Glutamatergic neuron (in vitro differentiated cells): Measurements from ENCODE around the gene IL31RA. TPM values are rescaled to one million over a fixed set of nuclear protein-coding genes. Genes with fewer than 3 reads are reported as not detected.
"Not testable (repeated sequence)": the region's sequence is repeated elsewhere in the genome, so short reads cannot be mapped to it uniquely, and the experiment has no call there.

Source experiments
- DNase-seq: peaks from one replicate; pipeline ENCODE4 v3.0.0; 2022
- H3K27ac Mint-ChIP-seq: one replicate; pipeline ENCODE4 v1.8.0; 2020; ENCODE audit warnings: mild to moderate bottlenecking, mixed read lengths, inconsistent platforms; ENCODE audit not compliant: unreplicated experiment
- H3K27me3 Mint-ChIP-seq: one replicate; pipeline ENCODE4 v1.8.0; 2020; ENCODE audit warnings: mild to moderate bottlenecking, moderate library complexity, mixed read lengths, inconsistent platforms; ENCODE audit not compliant: unreplicated experiment
- H3K36me3 Mint-ChIP-seq: one replicate; pipeline ENCODE4 v1.8.0; 2020; ENCODE audit warnings: mild to moderate bottlenecking, mixed read lengths, inconsistent platforms; ENCODE audit not compliant: unreplicated experiment
- H3K4me1 Mint-ChIP-seq: one replicate; pipeline ENCODE4 v1.8.0; 2020; ENCODE audit warnings: mild to moderate bottlenecking, low read depth, mixed read lengths, inconsistent platforms; ENCODE audit not compliant: unreplicated experiment
- H3K4me3 Mint-ChIP-seq: one replicate; pipeline ENCODE4 v1.8.0; 2020; ENCODE audit warnings: mild to moderate bottlenecking, mixed read lengths, inconsistent platforms; ENCODE audit not compliant: unreplicated experiment
- H3K9me3 Mint-ChIP-seq: one replicate; pipeline ENCODE4 v1.8.0; 2020; ENCODE audit warnings: mild to moderate bottlenecking, moderate library complexity, mixed read lengths, inconsistent platforms; ENCODE audit not compliant: unreplicated experiment
- CTCF ChIP-seq: fragments of 200-600 bp; sonication (generic); IDR thresholded peaks from one replicate; pipeline ENCODE4 v1.5.0; 2021; ENCODE audit not compliant: partially characterized antibody, unreplicated experiment
- total RNA-seq: library from RNA; stranded (reverse); fragmentation: NEBNext Ultra II Directional; extraction: Animal tissue kit (Norgen Biotek cat#: 25700); gene quantifications from one replicate; pipeline ENCODE4 v1.2.1, GENCODE V29; 2021; ENCODE audit not compliant: unreplicated experiment

The IL31RA gene
- total RNA-seq, 1 donor from 2014 or later = not detected

DNA sequence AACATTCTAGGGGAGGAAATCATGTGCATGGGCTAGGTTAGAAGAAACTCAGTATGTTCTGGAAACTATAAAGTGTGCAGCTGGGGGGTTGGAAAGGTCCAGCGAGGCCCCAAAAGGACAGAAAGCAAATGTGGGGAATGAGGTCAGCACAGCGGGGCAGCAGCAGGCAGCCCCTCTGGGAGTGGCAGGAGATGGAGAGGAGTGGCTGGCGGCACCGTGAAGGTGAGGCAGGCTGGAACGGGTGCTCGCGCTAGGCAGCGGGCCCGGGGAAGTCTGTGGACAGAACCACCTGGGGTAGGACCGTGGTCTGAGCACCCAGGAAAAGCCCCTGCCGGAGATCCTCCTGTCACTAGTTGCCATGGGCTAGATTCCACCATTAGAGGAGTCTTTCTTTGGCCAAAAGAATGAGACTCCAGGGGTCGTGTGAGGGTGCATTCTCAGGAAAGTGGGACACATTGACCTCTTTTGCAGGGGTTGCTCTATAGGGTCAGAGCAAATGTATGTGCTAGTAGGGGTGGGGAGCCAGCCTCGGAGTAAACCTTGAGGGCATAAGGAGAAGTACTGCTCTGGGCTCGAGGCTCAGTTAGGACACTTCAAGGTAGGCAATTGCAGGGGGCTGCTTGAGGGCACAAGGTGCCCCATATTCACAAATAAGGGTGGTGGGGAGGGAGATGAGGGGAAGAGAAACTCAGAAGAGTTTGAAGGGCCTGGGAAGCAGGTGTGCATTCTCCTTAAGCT, 82.4 kb downstream of the IL31RA start:
- no peak for TF ChIP-seq CTCF
- no peak overlapping the region for H3K4me3 Mint-ChIP-seq
- H3K4me1 Mint-ChIP-seq = no peaks in the 10 kb centered on the region
- H3K27ac Mint-ChIP-seq = no peak overlapping the region
- no peaks in the 10 kb centered on the region for H3K36me3 Mint-ChIP-seq
- no peaks in the 10 kb centered on the region for H3K9me3 Mint-ChIP-seq
- H3K27me3 Mint-ChIP-seq = no peaks in the 10 kb centered on the region
- DNase-seq = no peak

DNA sequence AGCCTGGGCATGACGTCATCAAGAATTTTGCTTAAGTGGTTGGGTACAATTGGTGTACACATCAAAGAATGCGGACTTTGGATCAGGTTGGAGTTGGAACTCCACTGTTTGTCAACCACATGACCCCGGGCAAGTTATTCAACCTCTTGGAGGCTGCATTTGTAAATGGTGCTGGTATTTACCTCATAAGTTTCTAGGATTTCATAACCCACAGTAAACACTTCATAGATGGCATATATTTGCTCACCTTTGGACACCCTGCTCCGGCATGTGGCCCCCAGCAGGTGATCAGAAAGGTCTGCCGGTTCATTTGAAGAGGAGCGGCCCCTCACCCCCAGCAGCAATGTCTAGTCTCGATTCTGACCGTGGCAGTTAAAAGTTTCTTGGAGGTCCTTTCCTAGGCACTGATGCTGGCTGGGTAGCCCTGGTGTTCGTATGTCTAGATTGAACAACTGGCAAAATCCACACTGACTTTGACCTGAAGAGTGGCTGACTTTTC, 83.0 kb downstream of the IL31RA start:
- TF ChIP-seq CTCF = no peak
- no peaks in the 10 kb centered on the region for H3K36me3 Mint-ChIP-seq
- DNase-seq = no peak
- no peak overlapping the region for H3K4me3 Mint-ChIP-seq
- H3K27ac Mint-ChIP-seq = no peak overlapping the region
- no peaks in the 10 kb centered on the region for H3K4me1 Mint-ChIP-seq
- no peaks in the 10 kb centered on the region for H3K27me3 Mint-ChIP-seq
- H3K9me3 Mint-ChIP-seq = no peaks in the 10 kb centered on the region

GRCh38 chr5:55934720-55935119, 83.6 kb downstream of the IL31RA start:
- H3K9me3 Mint-ChIP-seq = no peaks in the 10 kb centered on the region
- no peak for TF ChIP-seq CTCF
- DNase-seq = no peak
- H3K27ac Mint-ChIP-seq = no peak overlapping the region
- no peaks in the 10 kb centered on the region for H3K27me3 Mint-ChIP-seq
- H3K4me3 Mint-ChIP-seq = no peak overlapping the region
- H3K36me3 Mint-ChIP-seq = no peaks in the 10 kb centered on the region
- no peaks in the 10 kb centered on the region for H3K4me1 Mint-ChIP-seq

DNA sequence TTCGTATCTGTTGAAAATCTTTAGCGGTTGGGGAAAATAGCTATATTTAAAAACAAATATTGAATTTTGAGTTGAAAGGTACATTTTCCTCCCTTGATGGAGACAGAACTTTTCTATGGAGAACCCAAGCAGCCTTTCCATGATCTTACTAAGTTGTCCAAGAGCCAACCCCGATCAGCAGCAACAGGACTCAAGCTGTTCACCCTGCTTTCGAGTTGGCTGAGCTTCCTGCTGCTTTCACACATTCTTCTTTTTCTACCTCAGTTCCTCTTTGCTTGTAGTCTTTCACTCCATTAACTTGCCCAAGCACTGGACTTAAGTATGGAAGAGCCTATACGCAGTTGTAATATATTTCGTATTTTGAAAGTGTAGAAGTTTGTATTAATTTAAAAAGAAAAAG, 84.2 kb downstream of the IL31RA start:
- Mint-ChIP-seq H3K27me3 (no peaks in the 10 kb centered on the region), H3K4me1 (no peaks in the 10 kb centered on the region), H3K27ac (no peak overlapping the region), H3K9me3 (no peaks in the 10 kb centered on the region), H3K4me3 (no peak overlapping the region), H3K36me3 (no peaks in the 10 kb centered on the region)
- no peak for DNase-seq
- TF ChIP-seq CTCF = no peak

DNA sequence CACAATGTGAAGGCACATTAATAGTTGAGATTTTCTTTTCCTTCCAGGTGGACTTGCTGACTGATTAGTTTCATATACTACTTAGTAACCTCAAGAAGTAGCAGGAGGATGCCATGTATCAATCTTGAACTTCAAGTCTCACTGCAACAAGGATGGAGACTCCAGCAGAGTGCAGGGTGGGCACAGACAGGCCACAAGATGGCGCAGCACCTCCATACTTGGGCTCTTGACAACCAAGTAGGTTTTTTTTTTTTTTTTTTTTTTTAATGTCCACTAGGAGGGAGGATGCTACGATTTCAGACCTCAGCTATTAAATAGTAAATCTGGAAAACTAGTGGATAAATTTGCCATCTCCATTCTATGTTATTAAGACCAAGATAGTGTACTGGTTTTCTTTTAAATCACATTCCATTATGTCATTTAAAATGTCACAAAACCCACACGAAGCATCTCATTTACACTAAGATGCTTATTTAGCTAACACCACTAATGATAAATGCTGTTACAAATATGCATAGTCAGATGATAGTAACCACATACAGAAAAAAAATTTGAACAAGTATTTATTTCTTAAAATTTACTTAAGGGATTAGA, 85.0 kb downstream of the IL31RA start:
- Mint-ChIP-seq H3K9me3 (no peaks in the 10 kb centered on the region), H3K4me3 (no peak overlapping the region), H3K36me3 (no peaks in the 10 kb centered on the region), H3K4me1 (no peaks in the 10 kb centered on the region), H3K27ac (no peak overlapping the region), H3K27me3 (no peaks in the 10 kb centered on the region)
- TF ChIP-seq CTCF = peak; percentile 82
- peak; percentile 88 for DNase-seq

GRCh38 chr5:55937598-55937997, 86.4 kb downstream of the IL31RA start:
- DNase-seq, H3K36me3 Mint-ChIP-seq, H3K27me3 Mint-ChIP-seq, H3K27ac Mint-ChIP-seq, H3K9me3 Mint-ChIP-seq, H3K4me1 Mint-ChIP-seq, H3K4me3 Mint-ChIP-seq: not testable (repeated sequence)

DNA sequence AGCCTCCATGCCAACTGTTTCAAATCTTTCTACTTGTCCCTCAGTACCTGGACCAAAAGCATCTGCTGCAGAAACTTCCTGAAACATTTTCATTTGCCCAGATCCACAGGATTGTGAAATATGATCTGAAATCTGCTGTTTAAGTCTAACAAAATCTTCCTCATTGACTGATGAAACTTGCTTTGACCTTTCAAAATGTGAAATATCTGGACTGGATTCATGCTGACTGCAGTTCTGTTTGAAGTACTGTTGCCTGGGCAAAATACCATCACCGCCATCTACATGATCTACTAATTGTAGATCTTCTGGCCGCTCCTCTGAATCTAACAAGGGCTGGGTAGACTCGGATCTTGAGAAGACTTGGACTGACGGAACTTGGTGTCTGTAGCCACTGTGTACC, 90.0 kb downstream of the IL31RA start:
- not testable (repeated sequence) for H3K27me3 Mint-ChIP-seq, H3K27ac Mint-ChIP-seq, H3K9me3 Mint-ChIP-seq, H3K4me1 Mint-ChIP-seq, H3K4me3 Mint-ChIP-seq, H3K36me3 Mint-ChIP-seq, DNase-seq
